ENCODE measurements around the gene TP53. TPM values are rescaled to one million over a fixed set of nuclear protein-coding genes. Genes with fewer than 3 reads are reported as not detected.

The TP53 gene
- total and polyA plus RNA-seq, 10 of the 15 experiments (the other 5 are each of a cell fraction or from before 2014, with no cell fraction given) = 35.6 to 162 (median 75.9) TPM

DNA sequence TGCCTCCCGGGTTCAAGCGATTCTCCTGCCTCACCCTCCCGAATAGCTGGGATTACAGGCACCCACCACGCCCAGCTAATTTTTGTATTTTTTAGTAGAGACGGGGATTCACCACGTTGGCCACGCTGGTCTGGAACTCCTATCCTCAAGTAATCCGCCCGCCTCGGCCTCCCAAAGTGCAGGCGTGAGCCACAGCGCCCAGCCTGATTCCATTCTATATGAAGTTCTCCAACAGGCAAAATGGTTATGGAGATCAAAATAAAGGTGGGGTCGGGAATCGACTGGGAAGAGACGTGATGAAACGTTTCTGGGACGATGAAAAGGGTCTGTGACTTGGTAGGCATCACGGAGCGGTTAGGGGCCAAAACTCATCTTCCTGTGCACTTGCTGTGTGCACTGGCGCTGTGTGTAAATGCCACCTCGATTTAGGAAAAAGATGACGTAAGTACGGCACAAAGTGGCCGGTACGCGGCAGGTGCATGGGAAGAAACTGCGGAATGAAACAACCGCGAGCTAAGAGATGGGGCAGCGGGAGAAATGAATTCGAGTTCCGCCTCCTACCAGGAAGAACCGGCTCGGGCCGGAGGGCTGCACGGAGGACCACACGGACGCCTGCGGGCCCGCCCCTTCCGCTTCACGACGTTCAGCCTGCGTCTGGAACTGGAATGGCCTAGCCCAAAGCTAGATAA is 1.6 kb downstream of the TP53 start (continued):
- no peak for TF ChIP-seq MYC (IDR thresholded peaks at IDR 0.05; ENCODE audit: insufficient read depth, insufficient read length, insufficient replicate concordance, low read length, severe bottlenecking)
- TF ChIP-seq, protein P1, sequence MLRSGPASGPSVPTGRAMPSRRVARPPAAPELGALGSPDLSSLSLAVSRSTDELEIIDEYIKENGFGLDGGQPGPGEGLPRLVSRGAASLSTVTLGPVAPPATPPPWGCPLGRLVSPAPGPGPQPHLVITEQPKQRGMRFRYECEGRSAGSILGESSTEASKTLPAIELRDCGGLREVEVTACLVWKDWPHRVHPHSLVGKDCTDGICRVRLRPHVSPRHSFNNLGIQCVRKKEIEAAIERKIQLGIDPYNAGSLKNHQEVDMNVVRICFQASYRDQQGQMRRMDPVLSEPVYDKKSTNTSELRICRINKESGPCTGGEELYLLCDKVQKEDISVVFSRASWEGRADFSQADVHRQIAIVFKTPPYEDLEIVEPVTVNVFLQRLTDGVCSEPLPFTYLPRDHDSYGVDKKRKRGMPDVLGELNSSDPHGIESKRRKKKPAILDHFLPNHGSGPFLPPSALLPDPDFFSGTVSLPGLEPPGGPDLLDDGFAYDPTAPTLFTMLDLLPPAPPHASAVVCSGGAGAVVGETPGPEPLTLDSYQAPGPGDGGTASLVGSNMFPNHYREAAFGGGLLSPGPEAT (IDR thresholded peaks at IDR 0.05; ENCODE audit: low read depth) = no peak
- TF ChIP-seq BRCA1 (IDR thresholded peaks at IDR 0.05; ENCODE audit: low read depth, low read length) = no peak
- peak; percentile 65 to 71; a peak in 3 of 4 replicates for TF ChIP-seq IKZF2 (IDR thresholded peaks at IDR 0.05)
- TF ChIP-seq SUZ12 (IDR thresholded peaks at IDR 0.05; ENCODE audit: unreplicated experiment) = no peak
- TF ChIP-seq KAT2A (conservative IDR thresholded peaks at IDR 0.05; ENCODE audit: control insufficient read depth, low read depth, low read length) = no peak
- TF ChIP-seq LARP7 (IDR thresholded peaks at IDR 0.05) = peak; percentile 42; the same call in 1 of the 2 replicates
- TF ChIP-seq, protein P2, sequence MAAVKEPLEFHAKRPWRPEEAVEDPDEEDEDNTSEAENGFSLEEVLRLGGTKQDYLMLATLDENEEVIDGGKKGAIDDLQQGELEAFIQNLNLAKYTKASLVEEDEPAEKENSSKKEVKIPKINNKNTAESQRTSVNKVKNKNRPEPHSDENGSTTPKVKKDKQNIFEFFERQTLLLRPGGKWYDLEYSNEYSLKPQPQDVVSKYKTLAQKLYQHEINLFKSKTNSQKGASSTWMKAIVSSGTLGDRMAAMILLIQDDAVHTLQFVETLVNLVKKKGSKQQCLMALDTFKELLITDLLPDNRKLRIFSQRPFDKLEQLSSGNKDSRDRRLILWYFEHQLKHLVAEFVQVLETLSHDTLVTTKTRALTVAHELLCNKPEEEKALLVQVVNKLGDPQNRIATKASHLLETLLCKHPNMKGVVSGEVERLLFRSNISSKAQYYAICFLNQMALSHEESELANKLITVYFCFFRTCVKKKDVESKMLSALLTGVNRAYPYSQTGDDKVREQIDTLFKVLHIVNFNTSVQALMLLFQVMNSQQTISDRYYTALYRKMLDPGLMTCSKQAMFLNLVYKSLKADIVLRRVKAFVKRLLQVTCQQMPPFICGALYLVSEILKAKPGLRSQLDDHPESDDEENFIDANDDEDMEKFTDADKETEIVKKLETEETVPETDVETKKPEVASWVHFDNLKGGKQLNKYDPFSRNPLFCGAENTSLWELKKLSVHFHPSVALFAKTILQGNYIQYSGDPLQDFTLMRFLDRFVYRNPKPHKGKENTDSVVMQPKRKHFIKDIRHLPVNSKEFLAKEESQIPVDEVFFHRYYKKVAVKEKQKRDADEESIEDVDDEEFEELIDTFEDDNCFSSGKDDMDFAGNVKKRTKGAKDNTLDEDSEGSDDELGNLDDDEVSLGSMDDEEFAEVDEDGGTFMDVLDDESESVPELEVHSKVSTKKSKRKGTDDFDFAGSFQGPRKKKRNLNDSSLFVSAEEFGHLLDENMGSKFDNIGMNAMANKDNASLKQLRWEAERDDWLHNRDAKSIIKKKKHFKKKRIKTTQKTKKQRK (IDR thresholded peaks at IDR 0.05; ENCODE audit: low read depth, low read length) = no peak
- TF ChIP-seq GATAD2B (conservative IDR thresholded peaks at IDR 0.05; ENCODE audit: low read depth) = peak; percentile 45; the same call in 1 of the 2 replicates

Measured in GM12878 (cell line).